ENCODE data around the gene PMFBP1.

- TF ChIP-seq CTCF (conservative IDR thresholded peaks at IDR 0.05; ENCODE audit: low read length) (no peak), EZH2phosphoT487 (IDR thresholded peaks at IDR 0.05; ENCODE audit: borderline replicate concordance, low read depth, low read length) (no peak)
Measured at GRCh38 chr16:72216767-72217166, 44.8 kb upstream of the PMFBP1 start.

Measured in OCI-LY7 (cell line).